Kidney (tissue), 14 donors: ENCODE results near the gene MED16. TPM values are rescaled to one million over a fixed set of nuclear protein-coding genes. Genes with fewer than 3 reads are reported as not detected.
"Not testable (repeated sequence)": the region's sequence is repeated elsewhere in the genome, so short reads cannot be mapped to it uniquely, and the experiment has no call there.

ENCODE experiments used
- DNase-seq, 5 donors: peaks; one replicate each; pipeline ENCODE4 v3.0.0-alpha.2; 2013 to 2020
- FAIRE-seq: peaks from 2 replicates; lab custom pipeline; 2012; peaks lifted over from hg19 to GRCh38; lab: Jason Lieb, UNC
- H3K27ac ChIP-seq, 2 donors: one replicate each; pipeline ENCODE4 v1.7.0; 2013; ENCODE audit warnings: low read depth in 2 of 2, low read length in 2 of 2, inconsistent platforms in 1 of 2
- H3K27me3 ChIP-seq: one replicate; pipeline ENCODE4 v1.7.1; 2013; ENCODE audit warnings: low read length, inconsistent platforms; ENCODE audit not compliant: control insufficient read depth, insufficient read depth
- H3K36me3 ChIP-seq, 3 donors: one replicate each; pipeline versions ENCODE4 v1.7.0 to v1.7.1; 2013; ENCODE audit warnings: low read length in 3 of 3, control low read depth in 1 of 3, inconsistent platforms in 1 of 3; ENCODE audit not compliant: insufficient read depth in 3 of 3, control insufficient read depth in 2 of 3
- H3K4me1 ChIP-seq, 3 donors: one replicate each; pipeline versions ENCODE4 v1.7.0 to v1.7.1; 2013; ENCODE audit warnings: low read length in 3 of 3, inconsistent platforms in 1 of 3, low read depth in 1 of 3; ENCODE audit not compliant: control insufficient read depth in 2 of 3, insufficient read depth in 2 of 3
- H3K4me3 ChIP-seq, 3 donors: one replicate each; pipeline versions ENCODE4 v1.7.0 to v1.8.1; 2013; ENCODE audit warnings: low read length in 3 of 3, control low read depth in 1 of 3, inconsistent platforms in 1 of 3
- H3K9ac ChIP-seq, 3 donors: one replicate each; pipeline versions ENCODE4 v1.7.0 to v1.7.1; 2013; ENCODE audit warnings: low read length in 3 of 3, control low read depth in 1 of 3, inconsistent platforms in 1 of 3
- H3K9me3 ChIP-seq, 3 donors: one replicate each; pipeline versions ENCODE4 v1.7.0 to v1.7.1; 2013; ENCODE audit warnings: low read length in 3 of 3, control low read depth in 1 of 3, inconsistent platforms in 1 of 3; ENCODE audit not compliant: control insufficient read depth in 2 of 3, insufficient read depth in 1 of 3
- intact Hi-C: fragments of 100-400 bp; cut with DNase I; formaldehyde crosslinking; loops from one replicate; pipeline ENCODE4 v1.11.1; 2022
- polyA plus RNA-seq: library from polyadenylated mRNA; stranded (reverse); fragments of 350-450 nt; fragmentation: Illumina TruSeq; extraction: RNeasy Lipid Tissue Mini Kit (QIAGEN cat#74804); gene quantifications from one replicate; pipeline ENCODE4 v1.2.3, GENCODE V29; 2014; ENCODE audit warnings: low read depth, low replicate concordance; ENCODE audit not compliant: insufficient read depth
- total RNA-seq: library from RNA; stranded (reverse); fragmentation: NEBNext Ultra II Directional; extraction: Animal tissue kit (Norgen Biotek cat#: 25700); gene quantifications from one replicate; pipeline ENCODE4 v1.2.1, GENCODE V29; 2021
- TF ChIP-seq, protein P1 (sequence below): IDR thresholded peaks from 3 replicates; pipeline ENCODE4 v1.5.1; 2012; ENCODE audit warnings: mild to moderate bottlenecking, moderate library complexity, borderline replicate concordance; ENCODE audit not compliant: insufficient read depth; ENCODE audit errors: extremely low read depth
- donor health status: control.
- donor health status: control.
- donor health status: control.
- donor health status: control.
- donor health status: control.
- donor health status: DM: yes; HTN: yes; CAD: no.
- donor health status: Normal renal cell carcinoma (clear cell type).

Gene MED16
- total and polyA plus RNA-seq, 2 donors from 2014 or later, result 56.5 to 72.1 TPM

DNA sequence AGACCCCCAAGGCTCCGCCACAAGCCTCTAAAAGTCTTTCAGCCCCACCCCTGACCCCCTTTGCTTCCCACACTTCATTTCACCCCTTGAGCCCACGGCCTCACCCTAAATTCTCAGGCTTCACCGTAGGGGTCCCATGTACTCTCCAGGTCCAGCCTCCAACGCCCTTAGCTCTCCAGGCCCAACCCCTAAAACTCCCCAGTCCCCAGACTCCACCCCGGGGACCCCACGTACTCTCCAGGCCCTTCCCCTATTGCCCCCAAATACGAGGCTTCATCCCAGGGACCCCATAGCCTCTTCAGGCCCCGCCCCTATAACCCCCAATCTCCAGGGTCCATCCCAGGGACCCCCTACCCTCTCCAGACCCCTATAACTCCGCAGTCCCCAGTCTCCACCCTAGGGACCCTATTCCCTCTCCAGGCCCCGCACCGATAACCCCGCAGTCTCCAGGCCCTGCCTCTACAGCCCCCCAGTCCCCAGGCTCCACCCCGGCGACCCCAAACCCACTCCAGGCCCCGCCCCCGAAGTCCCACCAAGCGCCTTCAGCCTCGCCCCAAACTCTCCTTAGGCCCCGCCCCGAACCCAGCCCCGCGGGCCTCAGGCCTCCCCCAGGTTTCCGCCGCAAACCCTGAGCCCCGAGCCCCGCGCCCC lies 619 bp downstream of the MED16 start:
- TF ChIP-seq, protein P1, sequence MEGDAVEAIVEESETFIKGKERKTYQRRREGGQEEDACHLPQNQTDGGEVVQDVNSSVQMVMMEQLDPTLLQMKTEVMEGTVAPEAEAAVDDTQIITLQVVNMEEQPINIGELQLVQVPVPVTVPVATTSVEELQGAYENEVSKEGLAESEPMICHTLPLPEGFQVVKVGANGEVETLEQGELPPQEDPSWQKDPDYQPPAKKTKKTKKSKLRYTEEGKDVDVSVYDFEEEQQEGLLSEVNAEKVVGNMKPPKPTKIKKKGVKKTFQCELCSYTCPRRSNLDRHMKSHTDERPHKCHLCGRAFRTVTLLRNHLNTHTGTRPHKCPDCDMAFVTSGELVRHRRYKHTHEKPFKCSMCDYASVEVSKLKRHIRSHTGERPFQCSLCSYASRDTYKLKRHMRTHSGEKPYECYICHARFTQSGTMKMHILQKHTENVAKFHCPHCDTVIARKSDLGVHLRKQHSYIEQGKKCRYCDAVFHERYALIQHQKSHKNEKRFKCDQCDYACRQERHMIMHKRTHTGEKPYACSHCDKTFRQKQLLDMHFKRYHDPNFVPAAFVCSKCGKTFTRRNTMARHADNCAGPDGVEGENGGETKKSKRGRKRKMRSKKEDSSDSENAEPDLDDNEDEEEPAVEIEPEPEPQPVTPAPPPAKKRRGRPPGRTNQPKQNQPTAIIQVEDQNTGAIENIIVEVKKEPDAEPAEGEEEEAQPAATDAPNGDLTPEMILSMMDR, result no peak
- peak overlapping the region; percentile 22 to 73 (median 41) for H3K9ac ChIP-seq
- no peaks in the 10 kb centered on the region for H3K9me3 ChIP-seq
- H3K4me1 ChIP-seq, result peaks cover 0 to 2% (median 0%) of the 10 kb centered on the region in 3 donors
- H3K27me3 ChIP-seq, result no peaks in the 10 kb centered on the region
- H3K4me3 ChIP-seq, result peak overlapping the region; percentile 56 to 69 (median 61)
- intact Hi-C loops, result no loop called here
- peak overlapping the region in 1 of 2 donors; percentile 32 for H3K27ac ChIP-seq
- DNase-seq, result peak in 2 of 5 donors; percentile 60 to 87
- no peak for FAIRE-seq
- H3K36me3 ChIP-seq, result peaks cover 0 to 4% (median 3%) of the 10 kb centered on the region in 3 donors

DNA sequence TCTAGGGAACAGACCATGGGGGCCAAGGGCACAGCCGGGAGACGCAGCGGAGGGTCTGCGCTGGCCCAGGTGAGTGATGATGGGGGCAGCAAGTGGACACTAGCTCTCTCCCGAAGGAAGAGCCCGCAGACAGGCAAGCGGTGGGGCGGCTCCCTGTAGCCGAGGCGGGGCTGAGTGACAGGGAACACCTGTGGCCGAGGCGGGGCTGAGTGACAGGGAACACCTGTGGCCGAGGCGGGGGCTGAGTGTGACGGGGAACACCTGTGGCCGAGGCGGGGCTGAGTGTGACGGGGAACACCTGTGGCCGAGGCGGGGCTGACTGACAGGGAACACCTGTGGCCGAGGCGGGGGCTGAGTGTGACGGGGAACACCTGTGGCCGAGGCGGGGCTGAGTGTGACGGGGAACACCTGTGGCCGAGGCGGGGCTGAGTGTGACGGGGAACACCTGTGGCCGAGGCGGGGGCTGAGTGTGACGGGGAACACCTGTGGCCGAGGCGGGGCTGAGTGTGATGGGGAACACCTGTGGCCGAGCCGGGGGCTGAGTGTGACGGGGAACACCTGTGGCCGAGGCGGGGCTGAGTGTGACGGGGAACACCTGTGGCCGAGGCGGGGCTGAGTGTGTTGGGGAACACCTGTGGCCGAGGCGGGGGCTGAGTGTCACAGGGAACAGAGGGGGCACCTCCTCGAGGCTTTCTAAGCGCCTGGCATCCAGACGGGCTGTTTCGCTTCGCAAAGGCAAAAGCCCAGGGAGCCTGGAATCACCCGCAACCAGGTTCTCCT lies 1.4 kb downstream of the MED16 start:
- Histone ChIP-seq H3K4me3 (peak overlapping the region; percentile 56 to 69 (median 61)), H3K9ac (peak overlapping the region in 1 of 3 donors; percentile 73)
- H3K27me3 ChIP-seq, H3K27ac ChIP-seq, H3K4me1 ChIP-seq, H3K36me3 ChIP-seq, FAIRE-seq, intact Hi-C loops, H3K9me3 ChIP-seq: not testable (repeated sequence)
- peak in 2 of 5 donors; percentile 55 to 79 for DNase-seq

DNA sequence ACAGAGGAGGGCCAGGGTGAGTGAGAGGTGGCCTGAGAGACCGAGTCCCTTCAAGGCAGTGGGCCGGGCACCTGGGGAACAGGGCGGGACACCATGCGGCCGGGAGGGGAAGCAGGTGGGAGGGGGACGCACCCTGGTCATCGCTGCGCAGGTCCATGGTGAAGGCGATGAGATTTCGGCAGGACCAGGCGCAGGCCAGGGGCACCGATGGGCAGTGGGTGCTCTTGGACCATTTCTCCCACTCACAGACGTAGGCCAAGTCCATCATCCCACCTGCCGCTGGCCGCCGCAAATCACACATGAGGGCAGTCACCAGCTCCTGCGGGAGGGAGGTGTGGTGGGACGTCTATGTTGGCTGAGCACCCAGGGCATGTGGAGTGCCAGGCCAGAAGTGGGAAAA lies 2.2 kb downstream of the MED16 start:
- Histone ChIP-seq H3K4me3 (no peak overlapping the region), H3K4me1 (peaks cover 0 to 2% (median 0%) of the 10 kb centered on the region in 3 donors), H3K9ac (no peak overlapping the region), H3K27ac (no peak overlapping the region), H3K27me3 (no peaks in the 10 kb centered on the region), H3K9me3 (no peaks in the 10 kb centered on the region), H3K36me3 (peaks cover 0 to 10% (median 6%) of the 10 kb centered on the region in 3 donors)
- FAIRE-seq (no peak), DNase-seq (peak in 1 of 5 donors; percentile 74)
- intact Hi-C loops, result no loop called here
- TF ChIP-seq, protein P1, result no peak

DNA sequence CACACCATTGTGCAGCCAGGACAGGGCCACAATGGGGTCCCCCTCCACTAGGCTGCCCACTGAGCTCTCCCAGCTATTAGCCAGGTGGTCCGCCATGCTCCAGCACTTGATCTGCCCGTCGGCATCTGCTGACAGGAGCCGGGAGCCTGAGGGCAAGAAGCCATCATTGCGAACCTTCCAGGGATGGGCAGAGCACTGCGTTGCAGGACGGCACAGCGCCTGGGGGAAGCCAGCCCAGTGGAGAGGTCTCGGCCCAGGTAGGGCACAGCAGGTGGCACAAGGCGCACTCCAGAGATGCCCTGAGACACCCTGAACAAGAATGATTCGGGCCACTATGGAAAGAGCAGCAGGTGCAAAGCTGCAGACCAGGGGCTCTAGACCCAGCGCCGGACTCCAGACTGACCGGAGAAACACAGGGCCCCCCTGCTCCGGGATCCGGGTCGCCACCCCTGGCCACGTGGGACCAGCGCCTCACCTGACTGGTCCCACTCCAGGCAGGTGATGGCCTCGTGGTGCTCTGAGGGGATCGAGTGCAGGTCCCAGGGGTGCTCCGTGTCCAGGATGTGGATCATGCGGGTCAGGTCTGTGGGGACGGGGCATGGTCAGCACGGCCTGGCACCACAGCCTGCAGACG lies 3.2 kb downstream of the MED16 start:
- Histone ChIP-seq H3K9me3 (no peaks in the 10 kb centered on the region), H3K9ac (no peak overlapping the region), H3K27ac (no peak overlapping the region), H3K4me1 (peaks cover 0 to 2% (median 0%) of the 10 kb centered on the region in 3 donors), H3K36me3 (peaks cover 2 to 17% (median 6%) of the 10 kb centered on the region in 3 donors), H3K4me3 (no peak overlapping the region), H3K27me3 (no peaks in the 10 kb centered on the region)
- DNase-seq (no peak), FAIRE-seq (no peak)
- intact Hi-C loops, result no loop called here
- TF ChIP-seq, protein P1, result no peak
